GM12875 (cell line): ENCODE measurements around the gene LGI1.

Experiments used
- H3K4me3 ChIP-seq: one replicate; pipeline ENCODE4 v1.5.1; 2011; ENCODE audit warnings: low read depth, low read length, control low read depth
- CTCF ChIP-seq: IDR thresholded peaks from 2 replicates; pipeline ENCODE4 v1.5.1; 2011; ENCODE audit warnings: low read depth, mild to moderate bottlenecking, control low read depth, inconsistent platforms, low read length, moderate library complexity, borderline replicate concordance; ENCODE audit not compliant: insufficient read depth

LGI1 gene

DNA sequence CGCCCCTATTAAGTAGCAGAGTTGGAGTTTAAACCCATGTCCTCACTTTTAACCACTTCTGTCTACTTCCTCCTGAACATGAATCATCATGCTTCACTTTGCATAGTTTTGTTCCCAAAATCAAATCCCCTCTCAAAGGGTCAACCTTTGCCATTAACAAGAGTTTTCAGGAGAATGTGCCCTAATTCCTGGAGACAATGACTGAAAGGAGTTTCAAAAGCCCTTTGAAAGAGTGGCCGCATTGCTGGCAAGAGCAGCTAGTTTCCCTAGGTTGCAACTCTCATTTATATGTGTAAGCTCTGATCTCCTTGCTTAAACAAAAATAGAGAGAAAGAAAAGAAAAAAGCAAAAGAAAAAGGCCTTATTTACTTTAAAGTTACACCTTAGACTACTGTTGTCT is 9.2 kb downstream of the LGI1 start:
- no peak for TF ChIP-seq CTCF
- no peak overlapping the region for H3K4me3 ChIP-seq

- no peak for TF ChIP-seq CTCF
- no peak overlapping the region for H3K4me3 ChIP-seq
Measured at GRCh38 chr10:93767724-93768399, 10.1 kb downstream of the LGI1 start.

- no peak overlapping the region for H3K4me3 ChIP-seq
- TF ChIP-seq CTCF = no peak
Measured at GRCh38 chr10:93768892-93769291, 11.2 kb downstream of the LGI1 start.

DNA sequence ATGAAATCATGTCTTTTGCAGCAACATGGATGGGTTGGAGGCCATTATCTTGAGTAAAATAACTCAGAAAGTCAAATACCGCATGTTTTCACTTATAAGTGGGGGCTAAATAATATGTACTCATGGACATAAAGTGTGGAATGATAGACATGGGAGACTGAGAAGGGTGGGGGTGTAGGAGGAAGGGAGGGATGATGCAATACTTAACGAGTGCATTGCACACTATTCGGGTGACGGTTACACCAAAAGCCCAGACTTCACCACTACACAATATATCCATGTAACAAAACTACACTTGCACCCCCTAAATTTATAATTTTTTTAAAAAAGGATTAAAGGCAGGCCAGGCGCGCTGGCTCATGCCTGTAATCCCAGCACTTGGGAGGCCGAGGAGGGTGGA is 13.6 kb downstream of the LGI1 start:
- no peak overlapping the region for H3K4me3 ChIP-seq
- TF ChIP-seq CTCF = no peak

- no peak for TF ChIP-seq CTCF
- H3K4me3 ChIP-seq = no peak overlapping the region
Measured at GRCh38 chr10:93773120-93773519, 15.4 kb downstream of the LGI1 start.

- H3K4me3 ChIP-seq = no peak overlapping the region
- TF ChIP-seq CTCF = no peak
Measured at GRCh38 chr10:93773705-93774104, 16.0 kb downstream of the LGI1 start.

GRCh38 chr10:93775356-93775755 is 17.6 kb downstream of the LGI1 start:
- no peak overlapping the region for H3K4me3 ChIP-seq
- no peak for TF ChIP-seq CTCF
